GM12864 (cell line): ENCODE data around the gene CDKN2D.
"Not testable (repeated sequence)": the region's sequence is repeated elsewhere in the genome, so short reads cannot be mapped to it uniquely, and the experiment has no call there.

Source experiments
- DNase-seq: peaks from one replicate; pipeline ENCODE4 v3.0.0-alpha.2; 2011; ENCODE audit warnings: low read depth
- H3K4me3 ChIP-seq: 2 replicates; pipeline ENCODE4 v1.5.1; 2011; ENCODE audit warnings: mild to moderate bottlenecking, low read depth, low read length, control low read depth
- TF ChIP-seq, protein P1 (sequence below): IDR thresholded peaks from 2 replicates; pipeline ENCODE4 v1.5.1; 2011; ENCODE audit warnings: low read depth, mild to moderate bottlenecking, moderate library complexity, low read length, control low read depth, inconsistent platforms; ENCODE audit errors: missing control alignments

The CDKN2D gene

DNA sequence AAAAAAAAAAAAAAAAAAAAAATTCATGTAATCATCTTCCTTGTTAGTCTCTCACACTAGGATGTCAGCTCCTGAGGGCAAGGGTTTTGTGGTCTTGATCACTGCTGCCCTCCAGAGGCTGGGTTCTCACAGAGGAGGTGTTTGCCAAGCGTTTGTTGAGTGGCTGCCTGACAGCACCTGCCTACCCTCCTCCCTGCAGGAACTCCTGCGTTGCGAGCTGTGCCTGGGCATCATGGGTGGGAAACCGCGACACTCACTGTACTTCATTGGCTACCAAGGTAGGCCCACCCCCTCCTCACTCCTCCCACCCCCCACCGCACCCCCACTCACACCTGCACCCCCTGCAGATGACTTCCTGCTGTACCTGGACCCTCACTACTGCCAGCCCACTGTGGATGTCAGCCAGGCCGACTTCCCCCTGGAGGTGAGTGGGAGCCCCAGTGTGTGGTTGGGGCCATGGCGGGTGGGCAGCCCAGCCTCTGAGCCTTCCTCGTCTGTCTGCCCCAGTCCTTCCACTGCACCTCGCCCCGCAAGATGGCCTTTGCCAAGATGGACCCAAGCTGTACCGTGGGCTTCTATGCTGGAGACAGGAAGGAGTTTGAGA, 17.0 kb downstream of the CDKN2D start:
- TF ChIP-seq, protein P1, sequence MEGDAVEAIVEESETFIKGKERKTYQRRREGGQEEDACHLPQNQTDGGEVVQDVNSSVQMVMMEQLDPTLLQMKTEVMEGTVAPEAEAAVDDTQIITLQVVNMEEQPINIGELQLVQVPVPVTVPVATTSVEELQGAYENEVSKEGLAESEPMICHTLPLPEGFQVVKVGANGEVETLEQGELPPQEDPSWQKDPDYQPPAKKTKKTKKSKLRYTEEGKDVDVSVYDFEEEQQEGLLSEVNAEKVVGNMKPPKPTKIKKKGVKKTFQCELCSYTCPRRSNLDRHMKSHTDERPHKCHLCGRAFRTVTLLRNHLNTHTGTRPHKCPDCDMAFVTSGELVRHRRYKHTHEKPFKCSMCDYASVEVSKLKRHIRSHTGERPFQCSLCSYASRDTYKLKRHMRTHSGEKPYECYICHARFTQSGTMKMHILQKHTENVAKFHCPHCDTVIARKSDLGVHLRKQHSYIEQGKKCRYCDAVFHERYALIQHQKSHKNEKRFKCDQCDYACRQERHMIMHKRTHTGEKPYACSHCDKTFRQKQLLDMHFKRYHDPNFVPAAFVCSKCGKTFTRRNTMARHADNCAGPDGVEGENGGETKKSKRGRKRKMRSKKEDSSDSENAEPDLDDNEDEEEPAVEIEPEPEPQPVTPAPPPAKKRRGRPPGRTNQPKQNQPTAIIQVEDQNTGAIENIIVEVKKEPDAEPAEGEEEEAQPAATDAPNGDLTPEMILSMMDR = peak; percentile 14
- no peak for DNase-seq
- H3K4me3 ChIP-seq = no peak overlapping the region

DNA sequence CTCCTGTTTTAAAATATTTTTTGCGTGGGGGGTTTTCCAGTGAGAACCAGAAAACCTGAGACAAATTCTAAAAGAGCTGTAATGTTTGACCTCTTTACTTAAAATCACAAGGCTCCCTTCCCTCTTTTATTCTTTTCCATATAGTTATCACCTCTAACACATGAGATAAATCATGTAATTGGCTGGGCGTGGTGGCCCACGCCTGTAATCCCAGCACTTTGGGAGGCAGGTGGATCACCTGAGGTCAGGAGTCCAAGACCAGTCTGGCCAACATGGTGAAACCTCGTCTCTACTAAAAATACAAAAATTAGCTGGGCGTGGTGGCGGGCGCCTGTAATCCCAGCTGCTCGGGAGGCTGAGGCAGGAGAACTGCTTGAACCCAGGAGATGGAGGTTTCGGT, 17.8 kb downstream of the CDKN2D start:
- H3K4me3 ChIP-seq, DNase-seq: not testable (repeated sequence)

DNA sequence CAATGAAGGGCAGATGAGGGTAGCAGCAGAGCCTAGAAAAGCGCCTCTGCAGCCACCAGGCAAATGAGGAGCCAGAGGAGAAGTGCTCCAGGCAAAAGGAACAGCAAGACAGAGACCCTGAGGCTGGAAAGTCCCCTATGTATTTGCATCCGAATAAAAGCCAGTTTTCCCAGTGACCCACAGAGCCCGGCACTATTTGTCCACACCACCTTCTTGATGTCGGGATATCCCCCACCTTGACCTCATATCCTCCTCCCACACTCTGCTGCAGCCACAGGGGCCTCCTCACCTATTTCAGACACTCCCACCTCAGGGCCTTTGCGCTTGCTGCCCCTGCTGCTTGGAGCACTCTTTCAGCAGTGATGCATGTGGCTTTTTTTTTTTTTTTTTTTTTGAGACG, 18.4 kb downstream of the CDKN2D start:
- TF ChIP-seq, protein P1 = no peak
- no peak for DNase-seq

DNA sequence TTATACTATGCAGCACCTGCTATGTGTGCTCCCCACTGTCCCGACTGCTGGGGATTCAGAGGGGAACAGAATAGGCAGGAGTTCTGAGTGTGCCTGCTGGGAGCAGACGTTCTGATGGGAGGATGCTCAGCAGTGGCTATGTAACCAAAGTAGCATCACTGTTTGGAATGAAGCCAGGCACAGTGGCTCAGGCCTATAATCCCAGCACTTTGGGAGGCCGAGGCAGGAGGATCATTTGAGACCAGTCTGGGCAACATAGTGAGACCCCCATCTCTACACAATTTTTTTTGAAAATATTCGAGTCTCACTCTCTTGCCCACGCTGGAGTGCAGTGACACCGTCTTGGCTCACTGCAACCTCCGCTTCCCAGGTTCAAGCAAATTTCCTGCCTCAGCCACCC, 19.0 kb downstream of the CDKN2D start:
- no peak for DNase-seq
- TF ChIP-seq, protein P1 = no peak
- H3K4me3 ChIP-seq = no peak overlapping the region

More for the DNA sequence above, 18.4 kb downstream of the CDKN2D start:
- no peak overlapping the region for H3K4me3 ChIP-seq

DNA sequence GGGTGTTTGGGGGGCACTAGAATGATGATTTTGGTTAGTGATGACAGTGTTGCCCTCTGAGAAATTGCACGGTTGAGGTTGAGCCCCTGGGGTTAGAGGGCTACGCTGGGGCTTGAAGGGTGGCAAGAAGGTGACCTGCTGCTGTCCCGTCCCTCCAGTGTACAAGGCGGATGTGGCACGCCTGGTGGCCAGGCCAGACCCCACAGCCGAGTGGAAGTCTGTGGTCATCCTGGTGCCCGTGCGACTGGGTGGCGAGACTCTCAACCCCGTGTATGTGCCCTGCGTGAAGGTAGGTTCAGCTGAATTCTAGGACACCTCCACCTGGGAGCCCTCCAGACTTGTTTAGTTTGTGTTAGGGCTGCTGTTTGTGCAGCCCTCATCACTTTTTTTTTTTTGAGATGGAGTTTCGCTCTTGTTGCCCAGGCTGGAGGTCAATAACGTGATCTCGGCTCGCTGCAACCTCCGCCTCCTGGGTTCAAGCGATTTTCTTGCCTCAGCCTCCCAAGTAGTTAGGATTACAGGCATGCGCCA, 20.0 kb downstream of the CDKN2D start:
- no peak overlapping the region for H3K4me3 ChIP-seq
- TF ChIP-seq, protein P1 = no peak
- no peak for DNase-seq

DNA sequence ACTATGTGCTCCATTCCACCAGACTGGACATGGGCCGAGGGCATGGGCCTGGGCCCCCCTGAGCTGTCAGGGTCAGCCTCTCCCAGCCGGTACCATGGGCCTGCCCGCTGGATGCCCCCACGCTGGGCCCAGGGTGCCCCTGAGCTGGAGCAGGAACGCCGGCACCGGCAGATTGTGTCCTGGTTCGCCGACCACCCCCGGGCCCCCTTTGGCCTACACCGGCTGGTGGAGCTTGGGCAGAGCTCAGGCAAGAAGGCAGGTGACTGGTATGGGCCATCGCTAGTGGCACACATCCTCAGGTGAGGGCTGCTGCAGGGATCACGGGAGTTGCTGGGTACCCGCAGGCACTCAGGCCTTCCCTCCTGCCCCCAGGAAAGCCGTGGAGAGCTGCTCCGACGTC, 22.0 kb downstream of the CDKN2D start:
- TF ChIP-seq, protein P1 = no peak
- no peak overlapping the region for H3K4me3 ChIP-seq
- DNase-seq = no peak

DNA sequence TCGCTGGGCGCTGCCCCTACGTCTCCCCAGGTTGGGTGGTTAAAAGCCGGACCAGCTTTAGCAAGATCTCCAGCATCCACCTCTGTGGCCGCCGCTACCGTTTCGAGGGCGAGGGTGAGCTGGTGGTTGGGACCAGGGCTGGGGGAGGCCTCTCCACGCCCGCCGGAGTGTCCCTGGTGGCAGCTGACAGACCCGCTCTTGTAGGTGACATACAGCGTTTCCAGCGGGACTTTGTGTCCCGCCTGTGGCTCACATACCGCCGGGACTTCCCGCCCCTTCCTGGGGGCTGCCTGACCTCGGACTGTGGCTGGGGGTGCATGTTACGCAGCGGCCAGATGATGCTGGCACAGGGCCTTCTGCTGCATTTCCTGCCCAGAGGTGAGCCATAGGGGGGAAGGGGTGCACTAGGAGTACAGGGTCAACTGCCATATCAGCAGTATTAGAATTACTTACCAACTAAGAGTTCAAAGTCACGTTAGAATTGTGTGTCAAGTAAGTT, 24.0 kb downstream of the CDKN2D start:
- DNase-seq = no peak
- H3K4me3 ChIP-seq = peak overlapping the region; percentile 86

More for the DNA sequence above, 24.0 kb downstream of the CDKN2D start:
- TF ChIP-seq, protein P1 = no peak
